NCI-H1436 (cell line): Measurements from ENCODE around the gene LAMB1.
"Not testable (repeated sequence)": the region's sequence is repeated elsewhere in the genome, so short reads cannot be mapped to it uniquely, and the experiment has no call there.

Source experiments
- DNase-seq: peaks from one replicate; lab custom pipeline; 2025; lab: John Stamatoyannopoulos, UW

LAMB1 gene

GRCh38 chr7:107971613-107972012, 31.3 kb downstream of the LAMB1 start:
- DNase-seq = no peak

- no peak for DNase-seq
These were observed 31.9 kb downstream of the LAMB1 start for GRCh38 chr7:107971100-107971499.

- DNase-seq = no peak
These were observed 33.1 kb downstream of the LAMB1 start for GRCh38 chr7:107969856-107970255.

- DNase-seq = no peak
These were observed 34.5 kb downstream of the LAMB1 start for GRCh38 chr7:107968449-107968848.

GRCh38 chr7:107967420-107967819, 35.5 kb downstream of the LAMB1 start:
- no peak for DNase-seq

GRCh38 chr7:107966711-107967110, 36.2 kb downstream of the LAMB1 start:
- DNase-seq = no peak

- no peak for DNase-seq
These were observed 38.5 kb downstream of the LAMB1 start for GRCh38 chr7:107964510-107964909.

- no peak for DNase-seq
These were observed 40.1 kb downstream of the LAMB1 start for GRCh38 chr7:107962817-107963216.

- no peak for DNase-seq
These were observed 41.6 kb downstream of the LAMB1 start for GRCh38 chr7:107961405-107961804.

GRCh38 chr7:107960272-107960671, 42.7 kb downstream of the LAMB1 start:
- no peak for DNase-seq

- DNase-seq = no peak
These were observed 43.4 kb downstream of the LAMB1 start for GRCh38 chr7:107959527-107959898.

GRCh38 chr7:107958764-107959526, 44.0 kb downstream of the LAMB1 start:
- no peak for DNase-seq

GRCh38 chr7:107957436-107957835, 45.5 kb downstream of the LAMB1 start:
- no peak for DNase-seq

- not testable (repeated sequence) for DNase-seq
These were observed 46.0 kb downstream of the LAMB1 start for GRCh38 chr7:107956950-107957349.

GRCh38 chr7:107955394-107955793, 47.6 kb downstream of the LAMB1 start:
- DNase-seq = no peak

- no peak for DNase-seq
These were observed 49.0 kb downstream of the LAMB1 start for GRCh38 chr7:107953924-107954303.

GRCh38 chr7:107953265-107953923, 49.6 kb downstream of the LAMB1 start:
- no peak for DNase-seq

- DNase-seq = no peak
These were observed 51.1 kb downstream of the LAMB1 start for GRCh38 chr7:107951896-107952295.

- no peak for DNase-seq
These were observed 51.7 kb downstream of the LAMB1 start for GRCh38 chr7:107951172-107951787.

- no peak for DNase-seq
These were observed 53.5 kb downstream of the LAMB1 start for GRCh38 chr7:107949443-107949935.

- no peak for DNase-seq
These were observed 54.1 kb downstream of the LAMB1 start for GRCh38 chr7:107948645-107949442.

GRCh38 chr7:107946881-107947280, 56.1 kb downstream of the LAMB1 start:
- DNase-seq = no peak
